Heart left ventricle (tissue), 13 donors: Measurements from ENCODE around the gene PCDHGA3.

Experiments
- POLR2A ChIP-seq, 2 donors: fragments of 450-650 bp; IDR thresholded peaks; one replicate each; pipeline ENCODE4 v1.6.1; 2017; ENCODE audit warnings: antibody characterized with exemption in 2 of 2, mild to moderate bottlenecking in 2 of 2, moderate library complexity in 2 of 2
- TF ChIP-seq, protein P1 (sequence below), 12 donors: fragments of 200-600 bp; sonication (generic) in 4 of 12; IDR thresholded peaks; one replicate each; pipeline versions ENCODE4 v1.5.0 to v1.8.0; 2018 to 2022; ENCODE audit warnings: antibody characterized with exemption in 12 of 12, mild to moderate bottlenecking in 5 of 12
- donor health status: ischemic (EF 13 %, LVEDD 7.1; RV severe dilation, severe dysfunction).
- donor health status: DM: no; HTN: yes; CAD: no.
- donor health status: DM: no; HTN: no; CAD: no.
- donor health status: ischemic (EF 25% LVEDD 6.9; RV normal size, moderate dysfunction).
- donor health status: ischemic (EF 25% LVEDD 5.7; RV mildly dilated, moderate dysfunction).
- donor health status: ischemic (EF 35%, LVEDD 5.7; RV mildly dilated, moderate dysfunction).
- donor health status: nonischemic (EF 11% LVEDD 7.7; RV severe dilation, severe dysfunction).
- donor health status: DM: yes; HTN: yes; CAD: no.
- donor health status: PGD.
- donor health status: ischemic (EF 29% LVEDD 5.4; RV normal size, mild dysfunction).
- donor health status: nonischemic (EF 23%, LVEDD 6.1; RV moderate dilation, normal function).

DNA sequence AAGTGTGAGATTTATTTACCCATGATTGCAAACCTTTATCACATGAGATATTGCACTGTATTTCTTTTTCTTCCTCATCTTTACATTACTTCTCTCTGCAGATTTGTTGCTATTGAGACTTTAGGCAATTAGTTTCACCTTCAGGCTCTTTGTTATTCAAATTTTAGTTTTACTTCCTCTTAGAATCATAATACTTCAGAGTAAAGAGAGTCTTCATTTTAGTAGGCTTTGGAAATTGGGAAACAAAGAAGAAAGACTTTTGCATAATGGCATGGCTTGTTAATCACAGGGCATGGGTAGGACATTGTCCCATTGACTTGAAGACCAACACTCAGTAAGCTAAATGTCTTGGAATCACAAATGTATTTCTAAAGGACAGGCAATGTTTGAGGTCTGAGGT, 19.1 kb downstream of the PCDHGA3 start:
- TF ChIP-seq, protein P1, sequence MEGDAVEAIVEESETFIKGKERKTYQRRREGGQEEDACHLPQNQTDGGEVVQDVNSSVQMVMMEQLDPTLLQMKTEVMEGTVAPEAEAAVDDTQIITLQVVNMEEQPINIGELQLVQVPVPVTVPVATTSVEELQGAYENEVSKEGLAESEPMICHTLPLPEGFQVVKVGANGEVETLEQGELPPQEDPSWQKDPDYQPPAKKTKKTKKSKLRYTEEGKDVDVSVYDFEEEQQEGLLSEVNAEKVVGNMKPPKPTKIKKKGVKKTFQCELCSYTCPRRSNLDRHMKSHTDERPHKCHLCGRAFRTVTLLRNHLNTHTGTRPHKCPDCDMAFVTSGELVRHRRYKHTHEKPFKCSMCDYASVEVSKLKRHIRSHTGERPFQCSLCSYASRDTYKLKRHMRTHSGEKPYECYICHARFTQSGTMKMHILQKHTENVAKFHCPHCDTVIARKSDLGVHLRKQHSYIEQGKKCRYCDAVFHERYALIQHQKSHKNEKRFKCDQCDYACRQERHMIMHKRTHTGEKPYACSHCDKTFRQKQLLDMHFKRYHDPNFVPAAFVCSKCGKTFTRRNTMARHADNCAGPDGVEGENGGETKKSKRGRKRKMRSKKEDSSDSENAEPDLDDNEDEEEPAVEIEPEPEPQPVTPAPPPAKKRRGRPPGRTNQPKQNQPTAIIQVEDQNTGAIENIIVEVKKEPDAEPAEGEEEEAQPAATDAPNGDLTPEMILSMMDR (IDR thresholded peaks at IDR 0.05), result no peak
- TF ChIP-seq POLR2A (IDR thresholded peaks at IDR 0.05), result no peak
